GM18873 (cell line): ENCODE data around the gene GTF2H4.

Source experiments
- ATAC-seq: cut with Tn5 transposase; IDR thresholded peaks from one replicate; pipeline ENCODE4 v1.9.1; 2021; ENCODE audit warnings: mild to moderate bottlenecking, moderate library complexity, moderate number of reproducible peaks; ENCODE audit not compliant: unreplicated experiment, low FRiP score

The GTF2H4 gene

DNA sequence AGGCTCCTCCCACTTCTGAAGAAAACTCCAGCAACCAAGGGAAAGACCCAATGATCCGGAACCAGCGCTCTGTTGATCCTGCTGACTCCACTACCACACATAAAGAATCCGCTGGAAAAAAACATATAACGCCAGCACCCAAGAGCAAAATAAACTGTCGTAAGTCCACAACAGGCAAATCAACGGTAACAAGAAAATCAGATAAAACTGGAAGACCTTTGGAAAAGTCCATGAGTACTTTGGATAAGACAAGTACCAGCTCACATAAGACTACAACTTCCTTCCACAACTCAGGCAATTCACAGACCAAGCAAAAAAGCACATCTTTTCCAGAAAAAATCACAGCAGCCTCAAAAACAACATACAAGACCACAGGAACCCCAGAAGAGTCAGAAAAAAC is 40.8 kb downstream of the GTF2H4 start:
- no peak for ATAC-seq

DNA sequence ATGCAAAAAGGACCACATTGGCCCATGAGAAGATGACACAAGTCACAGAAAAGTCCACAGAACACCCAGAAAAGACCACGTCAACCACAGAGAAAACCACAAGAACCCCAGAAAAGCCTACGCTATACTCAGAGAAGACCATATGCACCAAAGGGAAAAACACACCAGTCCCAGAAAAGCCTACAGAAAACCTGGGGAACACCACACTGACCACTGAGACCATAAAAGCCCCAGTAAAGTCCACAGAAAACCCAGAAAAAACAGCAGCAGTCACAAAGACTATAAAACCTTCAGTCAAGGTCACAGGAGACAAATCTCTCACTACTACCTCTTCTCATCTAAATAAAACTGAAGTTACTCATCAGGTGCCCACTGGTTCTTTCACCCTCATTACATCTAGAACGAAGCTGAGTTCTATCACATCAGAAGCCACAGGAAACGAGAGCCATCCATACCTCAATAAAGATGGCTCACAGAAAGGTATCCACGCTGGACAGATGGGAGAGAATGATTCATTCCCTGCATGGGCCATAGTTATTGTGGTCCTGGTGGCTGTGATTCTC is 44.0 kb downstream of the GTF2H4 start:
- ATAC-seq: no peak

DNA sequence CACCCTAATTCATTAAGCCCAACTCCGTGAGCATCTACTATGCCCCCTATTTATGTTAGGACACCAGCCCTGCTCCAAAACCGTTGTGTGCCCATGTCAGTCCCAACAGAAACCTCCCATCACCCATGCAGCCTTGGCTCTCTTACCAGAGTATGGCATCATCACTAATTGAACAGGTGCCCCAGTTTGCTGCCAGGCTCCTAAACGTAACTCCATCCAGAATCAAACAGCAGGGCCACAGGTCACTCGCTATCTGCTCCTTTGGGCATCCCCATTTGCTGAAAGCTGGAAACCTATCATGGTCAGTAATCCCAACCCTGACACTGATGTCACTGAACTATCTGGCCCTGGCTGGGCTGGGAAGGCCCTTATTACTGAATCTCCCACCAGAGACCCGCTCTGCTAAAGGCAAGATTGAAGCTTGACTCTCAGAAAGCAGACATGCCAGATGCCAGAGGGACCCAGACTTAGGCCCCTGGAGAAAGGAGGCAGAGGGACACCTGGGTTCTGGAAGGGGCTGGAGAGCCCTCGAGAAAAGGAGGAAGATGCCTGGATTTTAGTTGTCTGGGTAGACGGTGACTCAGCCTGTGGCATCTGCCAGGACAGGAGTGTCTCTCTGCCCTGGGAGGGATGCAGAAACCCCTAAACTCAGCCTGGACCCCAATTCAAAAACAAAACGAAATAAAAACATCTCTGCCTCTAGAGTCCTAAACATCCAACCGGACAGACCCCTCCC is 46.8 kb downstream of the GTF2H4 start:
- no peak for ATAC-seq

DNA sequence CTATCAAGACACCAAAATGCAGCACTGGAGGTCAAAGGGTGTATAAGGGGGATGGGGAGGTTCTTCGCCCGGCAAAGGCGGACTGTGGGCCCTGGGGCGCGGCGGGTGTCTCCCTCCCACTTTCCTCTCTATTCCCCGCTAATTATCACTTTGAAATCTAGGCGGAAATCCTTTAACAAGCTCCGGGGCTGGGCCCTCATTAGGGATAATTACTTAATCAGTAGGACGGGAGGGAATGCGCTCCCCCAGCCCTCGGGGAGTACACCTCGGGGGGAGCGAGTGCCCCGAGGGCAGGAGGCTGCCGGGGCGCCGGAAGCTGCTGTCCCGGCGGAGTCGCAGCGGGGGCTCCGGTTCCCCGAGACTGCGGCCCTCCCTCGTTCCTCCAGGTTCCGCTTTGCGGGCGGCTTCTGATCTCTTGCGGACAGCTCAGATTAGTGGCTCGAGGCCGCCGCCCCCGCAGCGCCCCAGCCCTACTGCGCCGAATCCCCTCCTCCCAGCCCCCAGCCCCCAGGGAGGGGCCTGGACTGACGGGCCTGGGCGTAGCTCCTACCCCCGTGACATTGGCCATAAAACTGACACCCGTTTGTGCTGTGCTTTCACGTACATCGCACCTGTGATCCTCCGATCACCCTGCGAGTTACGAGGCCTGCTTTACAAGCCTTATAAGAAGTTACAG is 47.5 kb downstream of the GTF2H4 start:
- ATAC-seq: no peak

DNA sequence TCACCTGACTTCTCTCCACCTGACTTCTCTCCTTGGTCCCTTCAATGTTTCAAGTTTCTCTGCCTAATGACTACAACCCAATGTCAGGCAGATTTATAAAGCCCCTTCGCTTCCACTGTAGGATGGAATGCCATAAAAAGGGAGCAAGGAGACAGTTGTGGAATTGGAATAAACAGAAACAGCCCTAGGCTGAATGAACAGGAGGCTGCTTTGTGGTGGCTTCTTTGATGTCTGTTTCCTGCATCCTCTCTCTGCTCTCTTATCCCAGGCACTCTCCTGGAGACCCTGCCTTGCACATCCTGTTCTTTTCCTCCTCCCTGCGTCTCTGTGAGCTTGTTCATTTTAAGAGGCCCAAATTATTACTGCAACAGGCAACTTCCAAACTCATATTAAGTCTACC is 49.7 kb downstream of the GTF2H4 start:
- ATAC-seq: no peak

DNA sequence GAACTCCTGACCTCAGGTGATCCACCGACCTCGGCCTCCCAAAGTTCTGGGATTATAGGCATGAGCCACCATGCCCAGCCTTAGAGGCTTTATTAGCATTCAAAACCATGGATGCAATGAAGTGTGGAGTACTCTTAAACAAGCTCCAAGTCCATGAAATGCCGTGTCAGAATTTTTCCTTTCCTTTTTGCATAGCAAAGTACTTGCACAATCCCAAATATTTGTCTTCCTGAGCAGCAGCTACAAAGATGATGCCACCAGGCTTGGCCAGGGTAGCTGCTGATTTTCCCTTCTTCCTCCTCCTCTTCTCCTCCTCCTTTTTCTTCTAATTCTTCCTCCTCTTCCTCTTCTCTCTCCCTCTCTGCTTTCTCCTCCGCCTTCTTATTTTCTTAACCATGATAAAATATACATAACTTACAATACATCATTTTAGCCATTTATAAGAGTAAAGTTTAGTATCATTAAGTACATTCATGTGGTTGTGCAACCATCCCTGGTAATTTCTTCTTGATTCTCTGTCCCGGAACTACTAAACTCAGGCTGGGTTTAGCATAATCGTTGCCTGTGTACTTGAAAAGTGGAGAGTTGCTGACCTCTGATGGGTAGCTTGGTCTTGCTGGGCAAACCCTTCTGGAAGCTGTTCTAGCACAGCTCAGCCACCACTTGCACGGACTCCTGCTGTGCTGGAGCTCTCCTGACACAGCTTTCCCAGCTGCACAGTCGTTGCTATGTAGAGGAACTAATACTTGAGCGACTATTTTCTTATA is 53.1 kb downstream of the GTF2H4 start:
- no peak for ATAC-seq

DNA sequence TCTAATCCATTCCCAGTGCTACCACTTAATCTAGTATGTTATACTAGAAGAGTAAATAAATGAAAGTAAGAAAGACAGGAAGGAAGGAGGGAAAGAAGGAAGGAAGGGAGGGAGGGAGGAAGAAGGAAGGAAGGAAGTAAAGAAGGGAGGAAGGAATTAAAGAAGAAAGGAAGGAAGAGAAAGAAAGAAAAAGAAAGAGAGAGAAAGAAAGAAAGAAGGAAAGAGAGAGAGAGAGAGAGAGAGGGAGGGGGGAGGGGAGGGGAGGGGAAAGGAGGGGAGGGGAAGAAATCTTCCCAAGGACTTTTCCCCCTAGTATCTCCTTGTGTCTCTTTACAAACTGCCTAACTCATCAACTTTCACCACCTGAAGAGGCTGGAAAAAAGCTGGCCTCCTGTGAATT is 54.7 kb downstream of the GTF2H4 start:
- ATAC-seq: no peak

DNA sequence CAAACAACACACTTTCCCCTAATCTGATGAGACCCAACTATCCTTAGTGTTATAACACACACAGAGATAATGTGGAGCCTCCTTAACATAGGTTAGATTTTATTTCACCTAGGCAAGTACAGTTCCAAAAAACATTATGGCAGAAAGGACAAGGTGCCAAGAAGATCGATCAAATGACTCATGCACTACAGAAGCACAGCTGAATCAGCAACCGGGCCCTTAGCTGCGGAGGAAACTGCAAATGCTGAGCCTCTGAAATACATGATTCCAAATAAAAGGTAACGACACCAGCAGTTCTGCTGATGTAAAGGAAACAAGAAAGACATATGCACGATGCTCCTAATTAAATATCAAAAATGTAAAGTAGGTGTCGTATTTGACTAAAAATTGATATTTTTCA is 55.6 kb downstream of the GTF2H4 start:
- ATAC-seq: no peak
